Measurements from ENCODE around the gene DNASE1L3.

Gene DNASE1L3

DNA sequence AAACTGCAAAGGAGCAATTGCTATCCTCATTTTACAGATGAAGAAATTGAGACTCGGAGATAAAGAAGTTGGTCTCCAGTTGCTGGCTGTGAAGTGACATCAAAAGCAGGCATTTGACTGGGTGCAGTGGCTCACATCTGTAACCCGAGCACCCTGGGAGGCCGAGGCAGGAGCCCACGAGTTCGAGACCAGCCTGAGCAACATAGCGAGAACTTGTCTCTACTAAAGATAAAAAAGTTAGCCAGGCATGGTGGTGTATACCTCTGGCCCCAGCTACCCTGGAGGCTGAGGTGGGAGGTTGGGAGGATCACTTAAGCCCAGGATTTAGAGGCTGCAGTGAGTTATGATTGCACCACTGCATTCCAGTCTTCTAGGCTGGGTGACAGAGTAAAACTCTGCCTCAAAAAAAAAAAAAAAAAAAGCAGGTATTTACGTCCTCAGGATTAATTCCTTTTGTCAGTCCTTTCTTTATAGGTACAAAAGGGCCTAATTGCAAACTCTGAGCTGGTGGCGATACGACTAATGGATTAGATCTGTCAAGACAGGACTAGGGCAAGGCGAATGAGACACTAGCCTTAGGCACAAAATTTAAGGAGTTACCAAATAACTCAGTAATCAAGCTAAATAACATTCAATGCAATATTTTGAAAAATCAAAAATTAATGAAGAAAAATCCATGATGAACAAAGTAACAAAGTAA lies 5.9 kb upstream of the DNASE1L3 start:
- TF ChIP-seq GATA3 (IDR thresholded peaks at IDR 0.05; ENCODE audit: low read depth, low read length) (no peak), GATA2 (IDR thresholded peaks at IDR 0.05; ENCODE audit: low read depth, low read length) (no peak)

- no peak for TF ChIP-seq GATA2 (IDR thresholded peaks at IDR 0.05; ENCODE audit: low read depth, low read length)
- no peak for TF ChIP-seq GATA3 (IDR thresholded peaks at IDR 0.05; ENCODE audit: low read depth, low read length)
These were observed 4.7 kb upstream of the DNASE1L3 start for GRCh38 chr3:58215317-58216025.

- TF ChIP-seq GATA3 (IDR thresholded peaks at IDR 0.05; ENCODE audit: low read depth, low read length), result no peak
- TF ChIP-seq GATA2 (IDR thresholded peaks at IDR 0.05; ENCODE audit: low read depth, low read length), result no peak
These were observed 3.9 kb upstream of the DNASE1L3 start for GRCh38 chr3:58214484-58215316.

DNA sequence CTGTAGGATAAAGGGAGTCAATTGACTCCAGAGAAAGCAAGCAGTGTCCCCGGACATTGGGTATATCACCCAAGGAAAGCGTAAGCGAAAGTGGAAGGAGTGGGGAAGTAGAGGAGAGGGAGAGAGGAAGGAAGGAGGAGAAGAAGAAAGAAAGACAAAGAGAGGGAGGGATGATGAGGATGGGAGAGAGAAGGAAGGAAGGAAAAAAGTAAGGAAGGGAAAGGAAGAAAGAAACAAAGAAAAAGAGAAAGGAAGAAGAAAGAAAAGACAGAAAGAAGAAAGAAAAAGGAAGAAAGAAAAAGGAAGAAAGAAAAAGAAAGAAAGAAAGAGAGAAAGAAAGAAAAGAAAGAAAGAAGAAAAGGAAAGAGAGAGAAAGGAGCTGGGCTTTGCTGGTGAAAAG lies 839 bp downstream of the DNASE1L3 start:
- no peak for TF ChIP-seq GATA2 (IDR thresholded peaks at IDR 0.05; ENCODE audit: low read depth, low read length)
- no peak for TF ChIP-seq GATA3 (IDR thresholded peaks at IDR 0.05; ENCODE audit: low read depth, low read length)

GRCh38 chr3:58207954-58208353 lies 2.8 kb downstream of the DNASE1L3 start:
- TF ChIP-seq GATA3 (IDR thresholded peaks at IDR 0.05; ENCODE audit: low read depth, low read length), result no peak
- no peak for TF ChIP-seq GATA2 (IDR thresholded peaks at IDR 0.05; ENCODE audit: low read depth, low read length)

- no peak for TF ChIP-seq GATA3 (IDR thresholded peaks at IDR 0.05; ENCODE audit: low read depth, low read length)
- TF ChIP-seq GATA2 (IDR thresholded peaks at IDR 0.05; ENCODE audit: low read depth, low read length), result no peak
These were observed 4.3 kb downstream of the DNASE1L3 start for GRCh38 chr3:58206406-58207011.

DNA sequence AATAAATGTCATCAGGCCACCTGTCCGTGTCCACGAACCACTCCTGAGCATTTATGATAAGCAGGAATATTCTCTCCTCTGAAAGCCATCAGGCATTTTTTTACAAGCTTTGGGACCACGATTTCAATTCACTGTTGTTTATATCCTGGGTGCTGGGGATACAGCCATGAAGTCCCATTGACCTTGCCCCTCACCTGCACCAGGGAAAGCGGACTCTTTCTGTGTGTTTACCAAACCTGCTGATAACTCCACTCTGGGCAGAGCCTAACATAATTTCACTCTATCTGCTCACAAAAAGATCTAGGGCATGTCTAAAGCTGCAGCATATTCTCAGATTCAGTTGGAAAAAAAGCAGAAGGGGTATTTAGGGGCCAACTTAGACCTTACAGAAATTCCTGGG lies 4.8 kb downstream of the DNASE1L3 start:
- TF ChIP-seq GATA3 (IDR thresholded peaks at IDR 0.05; ENCODE audit: low read depth, low read length) (no peak), GATA2 (IDR thresholded peaks at IDR 0.05; ENCODE audit: low read depth, low read length) (no peak)

DNA sequence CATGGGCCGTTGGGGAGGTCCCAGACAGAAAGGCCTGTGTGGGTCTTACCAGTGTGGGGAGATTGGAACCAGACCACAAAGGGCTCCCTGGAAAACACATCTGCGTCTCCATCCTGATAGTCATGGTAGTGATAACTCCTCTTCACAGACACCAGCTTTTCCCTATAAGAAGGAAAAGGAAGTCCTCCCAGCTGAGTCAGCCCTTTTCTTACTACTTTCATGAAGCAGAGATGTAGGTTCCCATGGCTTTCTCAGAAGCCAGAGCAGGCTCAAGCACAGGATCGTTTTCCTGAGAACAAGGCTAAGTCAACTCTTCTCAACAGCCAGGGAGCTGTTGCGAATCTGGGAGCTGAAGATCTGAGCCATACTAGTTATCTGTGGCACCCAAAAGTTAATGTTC lies 6.1 kb downstream of the DNASE1L3 start:
- TF ChIP-seq GATA3 (IDR thresholded peaks at IDR 0.05; ENCODE audit: low read depth, low read length) (no peak), GATA2 (IDR thresholded peaks at IDR 0.05; ENCODE audit: low read depth, low read length) (no peak)

DNA sequence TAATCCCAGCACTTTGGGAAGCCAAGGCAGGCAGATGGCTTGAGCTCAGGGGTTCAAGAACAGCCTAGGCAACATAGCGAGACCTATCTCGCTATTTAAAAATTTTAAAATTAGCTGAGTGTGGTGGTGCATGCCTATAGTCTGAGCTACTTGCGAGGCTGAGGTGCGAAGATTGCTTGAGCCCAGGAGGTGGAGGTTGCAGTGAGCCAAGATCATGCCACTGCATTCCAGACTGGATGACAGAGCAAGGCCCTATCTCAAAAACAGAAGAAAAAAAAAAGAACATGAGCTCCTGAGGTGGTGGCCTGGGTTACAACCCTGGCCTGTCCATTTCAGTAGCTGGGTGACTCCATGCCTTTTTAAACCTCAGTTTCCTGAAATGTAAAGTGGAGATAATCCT lies 7.2 kb downstream of the DNASE1L3 start:
- TF ChIP-seq GATA3 (IDR thresholded peaks at IDR 0.05; ENCODE audit: low read depth, low read length) (no peak), GATA2 (IDR thresholded peaks at IDR 0.05; ENCODE audit: low read depth, low read length) (no peak)

GRCh38 chr3:58202917-58203360 lies 7.8 kb downstream of the DNASE1L3 start:
- TF ChIP-seq GATA3 (IDR thresholded peaks at IDR 0.05; ENCODE audit: low read depth, low read length) (no peak), GATA2 (IDR thresholded peaks at IDR 0.05; ENCODE audit: low read depth, low read length) (no peak)

GRCh38 chr3:58200846-58201355 lies 9.9 kb downstream of the DNASE1L3 start:
- TF ChIP-seq GATA3 (IDR thresholded peaks at IDR 0.05; ENCODE audit: low read depth, low read length) (no peak), GATA2 (IDR thresholded peaks at IDR 0.05; ENCODE audit: low read depth, low read length) (no peak)

DNA sequence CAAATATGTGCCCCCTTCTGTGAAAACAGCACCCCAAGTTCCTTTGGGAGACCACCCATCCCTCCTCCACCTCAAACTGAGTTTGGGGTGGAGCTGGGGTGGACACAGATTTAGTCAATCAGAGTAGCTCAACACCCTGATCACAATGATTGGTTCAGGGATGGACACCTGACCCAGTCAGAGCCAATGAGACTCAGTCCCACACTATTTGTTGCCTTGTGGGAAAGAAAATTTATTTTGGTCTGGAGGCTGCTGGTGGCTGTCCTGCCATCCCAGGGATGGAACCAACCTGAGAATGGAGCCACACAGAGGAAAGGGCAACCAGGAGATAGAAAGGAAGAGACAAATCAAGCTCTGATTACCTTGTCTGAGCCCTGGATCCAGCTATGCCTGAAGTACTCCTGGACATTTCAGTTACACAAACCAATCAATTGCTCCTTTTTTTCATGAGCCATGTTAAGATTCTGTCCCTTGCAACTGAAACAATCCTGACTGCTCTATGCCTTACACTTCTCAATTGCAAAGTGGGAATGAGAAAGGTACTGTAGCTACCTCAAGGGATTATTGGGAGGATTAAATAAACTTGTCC lies 10.6 kb downstream of the DNASE1L3 start:
- TF ChIP-seq GATA2 (IDR thresholded peaks at IDR 0.05; ENCODE audit: low read depth, low read length) (no peak), GATA3 (IDR thresholded peaks at IDR 0.05; ENCODE audit: low read depth, low read length) (no peak)

- TF ChIP-seq GATA2 (IDR thresholded peaks at IDR 0.05; ENCODE audit: low read depth, low read length) (no peak), GATA3 (IDR thresholded peaks at IDR 0.05; ENCODE audit: low read depth, low read length) (no peak)
These were observed 12.0 kb downstream of the DNASE1L3 start for GRCh38 chr3:58198804-58199203.

Measured in SH-SY5Y (cell line).